GM19372 (cell line): ENCODE measurements around the gene TAF7.
"Not testable (repeated sequence)": the region's sequence is repeated elsewhere in the genome, so short reads cannot be mapped to it uniquely, and the experiment has no call there.

Experiments used
- ATAC-seq: cut with Tn5 transposase; IDR thresholded peaks from one replicate; pipeline ENCODE4 v1.9.1; 2021; ENCODE audit warnings: mild to moderate bottlenecking, low read depth, moderate library complexity; ENCODE audit not compliant: unreplicated experiment

Gene TAF7

GRCh38 chr5:141340781-141341354, 20.3 kb upstream of the TAF7 start:
- not testable (repeated sequence) for ATAC-seq

GRCh38 chr5:141338538-141339306, 18.1 kb upstream of the TAF7 start, which contains the start of gene PCDHGA2:
Gene PCDHGA2 (plus strand): TSS chr5:141338760.
- ATAC-seq, result no peak

GRCh38 chr5:141332571-141332970, 12.0 kb upstream of the TAF7 start:
- ATAC-seq, result not testable (repeated sequence)

GRCh38 chr5:141330299-141331080, 9.9 kb upstream of the TAF7 start, which contains the start of gene PCDHGA1:
Gene PCDHGA1 (plus strand): TSS chr5:141330514.
- no peak for ATAC-seq

- ATAC-seq, result no peak
Observed at GRCh38 chr5:141328231-141328630, 7.6 kb upstream of the TAF7 start.

GRCh38 chr5:141326088-141326854, 5.7 kb upstream of the TAF7 start:
- ATAC-seq, result no peak

- ATAC-seq, result no peak
Observed at GRCh38 chr5:141322261-141322660, 1.7 kb upstream of the TAF7 start.

- ATAC-seq, result no peak
Observed at GRCh38 chr5:141319699-141320098, 885 bp downstream of the TAF7 start.

- no peak for ATAC-seq
Observed at GRCh38 chr5:141319202-141319601, 1.4 kb downstream of the TAF7 start.

- ATAC-seq, result not testable (repeated sequence)
Observed at GRCh38 chr5:141316963-141317362, 3.6 kb downstream of the TAF7 start.

- no peak for ATAC-seq
Observed at GRCh38 chr5:141313711-141314110, 6.9 kb downstream of the TAF7 start.

- ATAC-seq, result no peak
Observed at GRCh38 chr5:141306630-141307029, 14.0 kb downstream of the TAF7 start.

GRCh38 chr5:141303756-141304155, 16.8 kb downstream of the TAF7 start, which contains the start of gene SLC25A2:
Gene SLC25A2 (minus strand): TSS chr5:141304049. CDS start chr5:141303865, 184 bp downstream.
- ATAC-seq, result no peak

- ATAC-seq, result no peak
Observed at GRCh38 chr5:141298376-141298775, 22.2 kb downstream of the TAF7 start.

- no peak for ATAC-seq
Observed at GRCh38 chr5:141272906-141273305, 47.7 kb downstream of the TAF7 start.

- no peak for ATAC-seq
Observed at GRCh38 chr5:141269195-141269594, 51.4 kb downstream of the TAF7 start.
